GM19463 (cell line): Measurements from ENCODE around the gene PLCB4.

Source experiments
- ATAC-seq: cut with Tn5 transposase; IDR thresholded peaks from one replicate; pipeline ENCODE4 v1.9.1; 2021; ENCODE audit warnings: mild to moderate bottlenecking, moderate library complexity; ENCODE audit not compliant: unreplicated experiment

Gene PLCB4

GRCh38 chr20:9212735-9213134, 143.8 kb downstream of the PLCB4 start:
- ATAC-seq, result no peak

GRCh38 chr20:9214685-9215084, 145.8 kb downstream of the PLCB4 start:
- ATAC-seq, result no peak

GRCh38 chr20:9215539-9215938, 146.7 kb downstream of the PLCB4 start:
- ATAC-seq, result no peak

- ATAC-seq, result no peak
Observed at GRCh38 chr20:9218531-9218961, 149.7 kb downstream of the PLCB4 start.

GRCh38 chr20:9220874-9221547, 152.1 kb downstream of the PLCB4 start:
- ATAC-seq, result no peak

- ATAC-seq, result no peak
Observed at GRCh38 chr20:9223296-9223695, 154.4 kb downstream of the PLCB4 start.

GRCh38 chr20:9225879-9226278, 157.0 kb downstream of the PLCB4 start:
- no peak for ATAC-seq

- ATAC-seq, result no peak
Observed at GRCh38 chr20:9227896-9228615, 159.2 kb downstream of the PLCB4 start.

GRCh38 chr20:9228774-9229450, 160.0 kb downstream of the PLCB4 start:
- ATAC-seq, result no peak

GRCh38 chr20:9230406-9230805, 161.5 kb downstream of the PLCB4 start:
- no peak for ATAC-seq

GRCh38 chr20:9233804-9234203, 164.9 kb downstream of the PLCB4 start:
- ATAC-seq, result no peak

- no peak for ATAC-seq
Observed at GRCh38 chr20:9235518-9235917, 166.6 kb downstream of the PLCB4 start.

GRCh38 chr20:9236458-9236857, 167.6 kb downstream of the PLCB4 start:
- ATAC-seq, result no peak

- ATAC-seq, result no peak
Observed at GRCh38 chr20:9241232-9241692, 172.4 kb downstream of the PLCB4 start.

GRCh38 chr20:9241721-9242427, 173.0 kb downstream of the PLCB4 start:
- no peak for ATAC-seq

GRCh38 chr20:9243986-9244385, 175.1 kb downstream of the PLCB4 start:
- ATAC-seq, result no peak

GRCh38 chr20:9244811-9245210, 175.9 kb downstream of the PLCB4 start:
- ATAC-seq, result no peak

GRCh38 chr20:9246731-9247130, 177.8 kb downstream of the PLCB4 start:
- no peak for ATAC-seq

GRCh38 chr20:9250511-9250910, 181.6 kb downstream of the PLCB4 start:
- no peak for ATAC-seq

- no peak for ATAC-seq
Observed at GRCh38 chr20:9253006-9253539, 184.2 kb downstream of the PLCB4 start.

GRCh38 chr20:9255171-9255570, 186.3 kb downstream of the PLCB4 start:
- no peak for ATAC-seq
